PC-3 (cell line): Measurements from ENCODE around the gene SMYD3. TPM values are rescaled to one million over a fixed set of nuclear protein-coding genes. Genes with fewer than 3 reads are reported as not detected.

ENCODE experiments used
- ATAC-seq: fragments of 200-7000 bp; cut with Tn5 transposase; 2 replicates; pipeline ENCODE4 v1.9.1; 2020; ENCODE audit warnings: mild to moderate bottlenecking, moderate library complexity
- BruUV-seq: library from RNA; stranded (reverse); fragments of 400-500 nt; replicated peaks from 2 replicates; lab custom pipeline; 2021; lab: Mats Ljungman, UMichigan
- CTCF ChIA-PET: fragments of 300-600 bp; sonication (Branson Sonifier 250); formaldehyde crosslinking; loops from one replicate; lab custom pipeline; 2022; ENCODE audit warnings: antibody characterized with exemption; lab: Charles Lee
- POLR2A ChIA-PET: fragments of 300-600 bp; sonication (Branson Sonifier 250); formaldehyde crosslinking; loops from one replicate; lab custom pipeline; 2022; ENCODE audit warnings: antibody characterized with exemption; ENCODE audit not compliant: unreplicated experiment; lab: Charles Lee
- DNase-seq: peaks from one replicate; pipeline ENCODE4 v3.0.0-alpha.2; 2015
- H2AFZ ChIP-seq: fragments of 300-600 bp; sonication (generic); 2 replicates; pipeline ENCODE4 v1.6.0; 2016; ENCODE audit warnings: antibody characterized with exemption, low read length
- H3F3A ChIP-seq: fragments of 300-600 bp; sonication (generic); one replicate; pipeline ENCODE4 v1.6.0; 2017; ENCODE audit warnings: antibody characterized with exemption, low read length, control low read depth, mild to moderate bottlenecking; ENCODE audit not compliant: unreplicated experiment
- H3K27ac ChIP-seq: fragments of 300-600 bp; sonication (generic); 2 replicates; pipeline ENCODE4 v1.5.1; 2016; ENCODE audit warnings: mild to moderate bottlenecking, low read length
- H3K27me3 ChIP-seq: fragments of 300-600 bp; sonication (generic); 2 replicates; pipeline ENCODE4 v1.6.1; 2016; ENCODE audit warnings: low read length, mixed read lengths
- H3K36me3 ChIP-seq: fragments of 300-600 bp; sonication (generic); 2 replicates; pipeline ENCODE4 v1.6.1; 2016; ENCODE audit warnings: low read depth, mixed run types, low read length, mixed read lengths
- H3K4me1 ChIP-seq: fragments of 300-600 bp; sonication (generic); 2 replicates; pipeline ENCODE4 v1.5.1; 2016; ENCODE audit warnings: low read length; ENCODE audit not compliant: insufficient read depth
- H3K4me2 ChIP-seq: fragments of 300-600 bp; sonication (generic); 2 replicates; pipeline ENCODE4 v1.6.0; 2016; ENCODE audit warnings: low read length
- H3K4me3 ChIP-seq: fragments of 300-600 bp; sonication (generic); 2 replicates; pipeline ENCODE4 v1.5.1; 2016; ENCODE audit warnings: mild to moderate bottlenecking, low read length, mixed read lengths
- H3K79me2 ChIP-seq: fragments of 300-600 bp; sonication (generic); 2 replicates; pipeline ENCODE4 v1.6.1; 2017; ENCODE audit warnings: low read length, mixed read lengths
- H3K9ac ChIP-seq: fragments of 300-600 bp; sonication (generic); 2 replicates; pipeline ENCODE4 v1.6.0; 2016; ENCODE audit warnings: mild to moderate bottlenecking, low read length
- H3K9me2 ChIP-seq: fragments of 300-600 bp; sonication (generic); replicated peaks from 2 replicates; pipeline ENCODE4 v1.6.1; 2016; ENCODE audit warnings: mixed run types, low read length, mixed read lengths
- H3K9me3 ChIP-seq: fragments of 300-600 bp; sonication (generic); 2 replicates; pipeline ENCODE4 v1.6.1; 2016; ENCODE audit warnings: low read length, mixed read lengths
- H4K20me1 ChIP-seq: fragments of 300-600 bp; sonication (generic); 2 replicates; pipeline ENCODE4 v1.6.1; 2016; ENCODE audit warnings: low read length, mixed read lengths
- EZH2 ChIP-seq: fragments of 300-600 bp; sonication (generic); IDR thresholded peaks from one replicate; pipeline ENCODE4 v1.6.1; 2017; ENCODE audit warnings: antibody characterized with exemption, mild to moderate bottlenecking, low read length; ENCODE audit not compliant: unreplicated experiment
- EZH2phosphoT487 ChIP-seq: fragments of 300-600 bp; sonication (generic); IDR thresholded peaks from 2 replicates; pipeline ENCODE4 v1.6.1; 2018; ENCODE audit warnings: mild to moderate bottlenecking, antibody characterized with exemption, low read length, borderline replicate concordance
- intact Hi-C: fragments of 100-400 bp; cut with micrococcal nuclease; formaldehyde crosslinking; loops from 2 replicates; pipeline ENCODE4 v1.9.0; 2023
- total RNA-seq: library from RNA; depleted of rRNA; stranded (reverse); fragments of >200 nt; gene quantifications from 2 replicates; pipeline ENCODE4 v1.2.3, GENCODE V29; 2014
- TF ChIP-seq, protein P1 (sequence below): fragments of 300-600 bp; sonication (generic); conservative IDR thresholded peaks from 2 replicates; pipeline ENCODE4 v1.5.1; 2017; ENCODE audit warnings: antibody characterized with exemption, low read depth, mild to moderate bottlenecking, low read length

SMYD3 gene
- total RNA-seq, 1 experiment from 2014 or later = 33.0 TPM

- Histone ChIP-seq H3K27me3 (no peaks in the 10 kb centered on the region), H3K79me2 (no peaks in the 10 kb centered on the region), H4K20me1 (no peaks in the 10 kb centered on the region), H3K4me3 (no peak overlapping the region), H3K4me1 (no peaks in the 10 kb centered on the region), H3K4me2 (no peak overlapping the region), H3K9me2 (no peaks in the 10 kb centered on the region), H3K36me3 (no peaks in the 10 kb centered on the region), H3K27ac (no peak overlapping the region), H3F3A (no peaks in the 10 kb centered on the region), H2AFZ (no peak overlapping the region), H3K9ac (no peak overlapping the region), H3K9me3 (no peaks in the 10 kb centered on the region)
- intact Hi-C loops = no loop called here
- no peak for ATAC-seq
- BruUV-seq = no TSS peak
- ChIA-PET POLR2A (no interaction called here), CTCF (no interaction called here)
- no peak for DNase-seq
- TF ChIP-seq EZH2phosphoT487 (no peak), EZH2 (no peak)
- TF ChIP-seq, protein P1, sequence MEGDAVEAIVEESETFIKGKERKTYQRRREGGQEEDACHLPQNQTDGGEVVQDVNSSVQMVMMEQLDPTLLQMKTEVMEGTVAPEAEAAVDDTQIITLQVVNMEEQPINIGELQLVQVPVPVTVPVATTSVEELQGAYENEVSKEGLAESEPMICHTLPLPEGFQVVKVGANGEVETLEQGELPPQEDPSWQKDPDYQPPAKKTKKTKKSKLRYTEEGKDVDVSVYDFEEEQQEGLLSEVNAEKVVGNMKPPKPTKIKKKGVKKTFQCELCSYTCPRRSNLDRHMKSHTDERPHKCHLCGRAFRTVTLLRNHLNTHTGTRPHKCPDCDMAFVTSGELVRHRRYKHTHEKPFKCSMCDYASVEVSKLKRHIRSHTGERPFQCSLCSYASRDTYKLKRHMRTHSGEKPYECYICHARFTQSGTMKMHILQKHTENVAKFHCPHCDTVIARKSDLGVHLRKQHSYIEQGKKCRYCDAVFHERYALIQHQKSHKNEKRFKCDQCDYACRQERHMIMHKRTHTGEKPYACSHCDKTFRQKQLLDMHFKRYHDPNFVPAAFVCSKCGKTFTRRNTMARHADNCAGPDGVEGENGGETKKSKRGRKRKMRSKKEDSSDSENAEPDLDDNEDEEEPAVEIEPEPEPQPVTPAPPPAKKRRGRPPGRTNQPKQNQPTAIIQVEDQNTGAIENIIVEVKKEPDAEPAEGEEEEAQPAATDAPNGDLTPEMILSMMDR = no peak
Measured at GRCh38 chr1:245760301-245760700, 746.8 kb downstream of the SMYD3 start.

DNA sequence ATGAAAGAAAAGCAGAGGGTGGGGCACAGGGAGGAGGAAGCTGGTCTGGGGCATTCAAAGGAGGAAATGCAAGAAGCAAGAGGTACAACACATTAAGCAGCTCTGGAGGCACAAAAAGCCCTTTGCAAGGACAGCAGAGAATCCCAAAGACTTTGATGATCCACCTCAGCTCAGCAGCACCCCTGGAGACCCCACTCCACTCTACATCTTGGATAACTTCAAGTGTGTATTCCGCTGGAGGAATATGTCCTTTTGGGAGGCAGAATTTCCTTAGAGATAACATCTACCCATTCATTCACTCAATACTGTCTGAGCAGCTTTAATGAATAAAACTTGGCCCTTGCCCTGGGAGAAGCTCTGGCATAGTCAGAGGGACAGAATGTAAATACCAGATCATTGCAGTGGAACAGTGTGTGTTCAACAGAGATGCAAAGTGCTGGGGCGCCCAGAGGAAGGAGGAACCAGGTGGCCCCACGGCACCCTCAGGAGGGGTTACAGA lies 752.6 kb downstream of the SMYD3 start:
- ChIA-PET POLR2A (no interaction called here), CTCF (no interaction called here)
- Histone ChIP-seq H3K9me3 (no peaks in the 10 kb centered on the region), H3K9ac (no peak overlapping the region), H3K4me1 (no peaks in the 10 kb centered on the region), H3K27me3 (no peaks in the 10 kb centered on the region), H3K4me3 (no peak overlapping the region), H3K36me3 (no peaks in the 10 kb centered on the region), H2AFZ (no peak overlapping the region), H3K9me2 (no peaks in the 10 kb centered on the region), H3K79me2 (no peaks in the 10 kb centered on the region), H4K20me1 (no peaks in the 10 kb centered on the region), H3K4me2 (no peak overlapping the region), H3K27ac (no peak overlapping the region), H3F3A (no peaks in the 10 kb centered on the region)
- ATAC-seq = no peak
- TF ChIP-seq EZH2 (no peak), EZH2phosphoT487 (no peak)
- TF ChIP-seq, protein P1 = no peak
- DNase-seq = no peak
- no TSS peak for BruUV-seq
- intact Hi-C loops = no loop called here

DNA sequence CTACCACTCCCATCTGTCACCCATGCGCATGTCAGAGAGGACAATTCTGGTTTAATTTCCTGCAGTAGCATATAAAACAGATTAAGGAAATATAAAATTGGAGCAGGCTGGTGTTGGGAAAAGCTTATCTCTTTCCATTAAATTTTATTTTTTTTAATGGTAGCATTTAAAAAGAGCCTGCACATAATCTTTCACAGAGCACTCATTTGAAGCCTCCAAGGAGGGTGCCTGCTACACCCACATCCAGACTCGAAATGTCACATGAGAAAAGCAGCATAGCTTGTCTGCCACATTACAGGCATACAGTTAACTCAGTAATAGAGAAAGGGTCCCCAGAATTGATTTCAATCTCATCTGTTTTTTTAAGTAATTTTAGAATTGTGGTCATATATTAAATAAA lies 753.3 kb downstream of the SMYD3 start:
- no peaks in the 10 kb centered on the region for H3K27me3 ChIP-seq
- H3K79me2 ChIP-seq = no peaks in the 10 kb centered on the region
- no peaks in the 10 kb centered on the region for H3F3A ChIP-seq
- ChIA-PET POLR2A (no interaction called here), CTCF (no interaction called here)
- H4K20me1 ChIP-seq = no peaks in the 10 kb centered on the region
- H3K4me2 ChIP-seq = no peak overlapping the region
- H3K4me1 ChIP-seq = no peaks in the 10 kb centered on the region
- ATAC-seq = no peak
- H3K4me3 ChIP-seq = no peak overlapping the region
- DNase-seq = no peak
- intact Hi-C loops = no loop called here
- BruUV-seq = no TSS peak
- no peak overlapping the region for H2AFZ ChIP-seq
- no peak overlapping the region for H3K9ac ChIP-seq
- no peak overlapping the region for H3K27ac ChIP-seq
- no peaks in the 10 kb centered on the region for H3K36me3 ChIP-seq
- H3K9me2 ChIP-seq = no peaks in the 10 kb centered on the region
- H3K9me3 ChIP-seq = no peaks in the 10 kb centered on the region
- TF ChIP-seq EZH2 (no peak), EZH2phosphoT487 (no peak)
- TF ChIP-seq, protein P1 = no peak
